ENCODE data around the gene SPO11. TPM values are rescaled to one million over a fixed set of nuclear protein-coding genes. Genes with fewer than 3 reads are reported as not detected.

Gene SPO11
- total and polyA plus RNA-seq, 2 of the 8 experiments (the other 6 are each of a cell fraction or from before 2014, with no cell fraction given), result not detected

GRCh38 chr20:57319584-57319983 is 10.0 kb upstream of the SPO11 start:
- Histone ChIP-seq H2BK5ac (ENCODE audit: low read depth, low read length) (no peak overlapping the region), H4K8ac (ENCODE audit: extremely low read depth, insufficient read depth, low read length) (no peak overlapping the region), H3K79me1 (ENCODE audit: low read depth, low read length) (no peaks in the 10 kb centered on the region), H3K9me3 (ENCODE audit: insufficient read depth in 2 of 2, low read depth in 1 of 2, low read length in 1 of 2) (no peaks in the 10 kb centered on the region), H2AFZ (ENCODE audit: low read length) (no peak overlapping the region), H4K91ac (replicated peaks; ENCODE audit: insufficient read length, low read length) (no peak overlapping the region), H2AK5ac (ENCODE audit: low read depth, low read length) (no peak overlapping the region), H3K27me3 (replicated peaks in 1 of 4; ENCODE audit: control insufficient read depth in 3 of 4, extremely low read depth in 1 of 4, insufficient read depth in 3 of 4, low read length in 3 of 4) (peaks cover 0 to 2% (median 0%) of the 10 kb centered on the region in 4 experiments; a peak in 2 of 7 replicates), H3K23me2 (ENCODE audit: low read depth, low read length) (no peaks in the 10 kb centered on the region), H3K27ac (ENCODE audit: low read depth, low read length) (no peak overlapping the region), H3K23ac (ENCODE audit: insufficient read length) (no peak overlapping the region), H2BK15ac (ENCODE audit: low read length) (no peak overlapping the region), H3K4me2 (ENCODE audit: insufficient read depth in 1 of 2, low read depth in 2 of 2, low read length in 2 of 2) (no peak overlapping the region), H4K5ac (ENCODE audit: insufficient read length, low read depth, low read length) (no peak overlapping the region), H3K9ac (replicated peaks in 1 of 4; ENCODE audit: extremely low read depth in 1 of 4, low read depth in 3 of 4, low read length in 3 of 4) (0 out of 7 replicates have a peak overlapping the region, but pooled peaks of 1 of the 4 experiments have one; percentile 11), H4K20me1 (replicated peaks in 1 of 2; ENCODE audit: control insufficient read depth in 1 of 2, insufficient read depth in 2 of 2, low read length in 2 of 2) (no peaks in the 10 kb centered on the region), H2BK120ac (replicated peaks; ENCODE audit: low read depth, low read length) (no peak overlapping the region), H3K4me1 (replicated peaks in 1 of 4; ENCODE audit: control insufficient read depth in 3 of 4, insufficient read depth in 4 of 4, low read length in 3 of 4) (peaks cover 0 to 4% (median 2%) of the 10 kb centered on the region in 4 experiments; a peak in 3 of 7 replicates), H3K56ac (replicated peaks; ENCODE audit: insufficient read length, low read depth, low read length) (no peak overlapping the region), H3K4ac (replicated peaks; ENCODE audit: insufficient read length, low read depth, low read length) (no peak overlapping the region), H3K36me3 (ENCODE audit: control insufficient read depth in 2 of 4, insufficient read depth in 4 of 4, low read length in 3 of 4) (no peaks in the 10 kb centered on the region), H2BK20ac (ENCODE audit: low read length) (no peak overlapping the region), H3K4me3 (ENCODE audit: extremely low read depth in 1 of 4, insufficient read depth in 2 of 4, low read depth in 3 of 4, low read length in 4 of 4) (no peak overlapping the region), H3K79me2 (ENCODE audit: control insufficient read depth in 1 of 2, insufficient read depth in 2 of 2, low read length in 2 of 2) (no peaks in the 10 kb centered on the region), H2BK12ac (ENCODE audit: low read depth, low read length) (no peak overlapping the region), H3K18ac (ENCODE audit: extremely low read depth, low read length) (no peak overlapping the region), H3K14ac (ENCODE audit: insufficient read length) (no peak overlapping the region)
- no peak for DNase-seq (ENCODE audit: low read depth in 1 of 2, low spot score in 2 of 2)
- POLR2A ChIA-PET (ENCODE audit: partially characterized antibody), result no interaction called here
- CTCF ChIA-PET (ENCODE audit: partially characterized antibody), result interaction anchor here (1.8 to 2.4 kb wide), 2 partner anchors 10 to 75 kb away, joined by 4 to 14 read pairs; partner anchors contain the start of gene SPO11
- FAIRE-seq, result no peak
- 84% methylated on average over 4 of the region's 4 CpGs; no CpG with 5 or more reads in 1 of the 2 experiments for WGBS, 2 experiments (ENCODE audit: extremely low coverage in 1 of 2, insufficient coverage in 1 of 2, insufficient read length in 1 of 2, insufficient replicate concordance in 2 of 2, low coverage in 1 of 2, low lambda C conversion rate in 2 of 2, missing lambda C conversion rate in 1 of 2)
- no peak for TF ChIP-seq JUND (IDR thresholded peaks at IDR 0.05; ENCODE audit: low read length)
- no peak for TF ChIP-seq POLR2A (IDR thresholded peaks at IDR 0.05; ENCODE audit: control extremely low read depth in 1 of 2, low read depth in 2 of 2, low read length in 2 of 2)
- TF ChIP-seq CBX8 (IDR thresholded peaks at IDR 0.05; ENCODE audit: borderline replicate concordance, low read depth, low read length), result no peak
- no peak for TF ChIP-seq CTBP2 (IDR thresholded peaks at IDR 0.05; ENCODE audit: borderline replicate concordance, insufficient read depth, insufficient read length, low read length)

Data from H1 (cell line).